Naive thymus-derived CD4-positive, alpha-beta T cell (primary cell): Measurements from ENCODE around the gene ATP8B4. TPM values are rescaled to one million over a fixed set of nuclear protein-coding genes. Genes with fewer than 3 reads are reported as not detected.

Source experiments
- ATAC-seq: fragments of 150-1000 bp; cut with Tn5 transposase; 2 replicates; pipeline ENCODE4 v1.10.0; 2021; ENCODE audit warnings: mild to moderate bottlenecking, moderate library complexity
- CTCF ChIA-PET: fragments of 350-600 bp; sonication (Branson Sonifier 250); formaldehyde crosslinking; loops from one replicate; lab custom pipeline; 2021; ENCODE audit warnings: antibody characterized with exemption; lab: Charles Lee
- POLR2A ChIA-PET: fragments of 350-600 bp; sonication (Branson Sonifier 250); formaldehyde crosslinking; loops from one replicate; lab custom pipeline; 2021; ENCODE audit warnings: antibody characterized with exemption, inconsistent platforms; lab: Charles Lee
- DNase-seq, 9 donors: peaks; one replicate each; pipeline versions ENCODE4 v3.0.0 to v3.0.0-alpha.2; 2020 to 2022; ENCODE audit warnings: mixed read lengths in 1 of 9
- H3K27ac ChIP-seq: one replicate; pipeline ENCODE4 v1.7.0; 2013; ENCODE audit warnings: mild to moderate bottlenecking, low read depth, low read length, moderate library complexity
- H3K27me3 ChIP-seq, 2 donors: one replicate each; pipeline ENCODE4 v1.7.0; 2013; ENCODE audit warnings: low read length in 2 of 2, mild to moderate bottlenecking in 2 of 2, moderate library complexity in 2 of 2; ENCODE audit not compliant: control insufficient read depth in 2 of 2, insufficient read depth in 2 of 2
- H3K36me3 ChIP-seq, 3 experiments: 1 replicate in 2 of 3; 2 replicates in 1 of 3; pipeline ENCODE4 v1.7.0; 2013; ENCODE audit warnings: low read length in 3 of 3, mild to moderate bottlenecking in 3 of 3, moderate library complexity in 1 of 3; ENCODE audit not compliant: insufficient read depth in 3 of 3, control insufficient read depth in 2 of 3
- H3K4me1 ChIP-seq, 2 donors: one replicate each; pipeline ENCODE4 v1.7.0; 2013; ENCODE audit warnings: low read length in 2 of 2, mild to moderate bottlenecking in 2 of 2, moderate library complexity in 1 of 2; ENCODE audit not compliant: control insufficient read depth in 2 of 2, insufficient read depth in 2 of 2
- H3K4me3 ChIP-seq: 2 replicates; pipeline ENCODE4 v1.7.0; 2013; ENCODE audit warnings: mild to moderate bottlenecking, low read length
- H3K9me3 ChIP-seq, 3 experiments: 1 replicate in 2 of 3; 2 replicates in 1 of 3; pipeline ENCODE4 v1.7.0; 2013; ENCODE audit warnings: low read length in 3 of 3; ENCODE audit not compliant: control insufficient read depth in 2 of 3
- H3K27ac Mint-ChIP-seq, 9 donors: one replicate each; pipeline ENCODE4 v1.8.0; 2020 to 2022; ENCODE audit warnings: mixed read lengths in 9 of 9, mild to moderate bottlenecking in 8 of 9, moderate library complexity in 5 of 9, inconsistent platforms in 2 of 9
- H3K27me3 Mint-ChIP-seq, 5 donors: one replicate each; pipeline ENCODE4 v1.8.0; 2021 to 2022; ENCODE audit warnings: mixed read lengths in 5 of 5, mild to moderate bottlenecking in 1 of 5
- H3K36me3 Mint-ChIP-seq, 5 donors: one replicate each; pipeline ENCODE4 v1.8.0; 2020 to 2022; ENCODE audit warnings: mixed read lengths in 5 of 5, mild to moderate bottlenecking in 3 of 5, inconsistent platforms in 1 of 5
- H3K4me1 Mint-ChIP-seq, 7 donors: one replicate each; pipeline ENCODE4 v1.8.0; 2020 to 2022; ENCODE audit warnings: mixed read lengths in 7 of 7, mild to moderate bottlenecking in 3 of 7, inconsistent platforms in 1 of 7
- H3K4me3 Mint-ChIP-seq, 10 donors: one replicate each; pipeline ENCODE4 v1.8.0; 2020 to 2022; ENCODE audit warnings: mild to moderate bottlenecking in 10 of 10, mixed read lengths in 10 of 10, moderate library complexity in 6 of 10, inconsistent platforms in 2 of 10
- H3K9me3 Mint-ChIP-seq, 11 donors: one replicate each; pipeline ENCODE4 v1.8.0; 2020 to 2022; ENCODE audit warnings: mixed read lengths in 11 of 11, mild to moderate bottlenecking in 4 of 11, inconsistent platforms in 1 of 11, moderate library complexity in 1 of 11
- intact Hi-C, 2 donors: fragments of 100-400 bp; cut with micrococcal nuclease; formaldehyde crosslinking; loops; one replicate each; pipeline ENCODE4 v1.15.1; 2023
- polyA plus RNA-seq, 2 donors: library from polyadenylated mRNA; unstranded; fragments of 300-500 nt; fragmentation: Illumina TruSeq; gene quantifications; one replicate each; pipeline ENCODE4 v1.2.3, GENCODE V29; 2021
- total RNA-seq, 6 experiments: library from RNA in 5 of 6; stranded (reverse) in 5 of 6; gene quantifications; 1 replicate in 5 of 6; 2 replicates in 1 of 6; pipeline ENCODE4 v1.2.3 and lab custom pipeline; 2021 to 2026

Gene ATP8B4
- total and polyA plus RNA-seq, 7 experiments from 2014 or later = 0.92 to 24.3 (median 5.0) TPM; not detected in 2

GRCh38 chr15:49987896-49988295, 131.1 kb downstream of the ATP8B4 start:
- intact Hi-C loops = no loop called here
- H3K36me3 Mint-ChIP-seq = peaks cover 0 to 17% (median 0%) of the 10 kb centered on the region in 5 donors
- H3K4me1 Mint-ChIP-seq = no peaks in the 10 kb centered on the region
- no peak overlapping the region for H3K4me3 Mint-ChIP-seq
- POLR2A ChIA-PET = no interaction called here
- DNase-seq (no peak), ATAC-seq (no peak)
- no peaks in the 10 kb centered on the region for H3K4me1 ChIP-seq
- H3K9me3 ChIP-seq = no peaks in the 10 kb centered on the region
- no peak overlapping the region for H3K27ac ChIP-seq
- no peaks in the 10 kb centered on the region for H3K27me3 ChIP-seq
- no peaks in the 10 kb centered on the region for H3K36me3 ChIP-seq
- H3K4me3 ChIP-seq = no peak overlapping the region
- H3K27ac Mint-ChIP-seq = no peak overlapping the region
- CTCF ChIA-PET = no interaction called here
- H3K9me3 Mint-ChIP-seq = peaks cover 0 to 5% (median 0%) of the 10 kb centered on the region in 11 donors
- peaks cover 0 to 16% (median 0%) of the 10 kb centered on the region in 5 donors for H3K27me3 Mint-ChIP-seq

GRCh38 chr15:49987198-49987785, 131.7 kb downstream of the ATP8B4 start:
- Mint-ChIP-seq H3K4me1 (no peaks in the 10 kb centered on the region), H3K27ac (no peak overlapping the region), H3K4me3 (no peak overlapping the region), H3K36me3 (peaks cover 0 to 16% (median 0%) of the 10 kb centered on the region in 5 donors), H3K9me3 (peaks cover 0 to 5% (median 0%) of the 10 kb centered on the region in 11 donors), H3K27me3 (peaks cover 0 to 16% (median 0%) of the 10 kb centered on the region in 5 donors)
- CTCF ChIA-PET = no interaction called here
- POLR2A ChIA-PET = no interaction called here
- no peaks in the 10 kb centered on the region for H3K36me3 ChIP-seq
- H3K27me3 ChIP-seq = no peaks in the 10 kb centered on the region
- H3K4me3 ChIP-seq = no peak overlapping the region
- H3K4me1 ChIP-seq = no peaks in the 10 kb centered on the region
- DNase-seq (no peak), ATAC-seq (no peak)
- no peak overlapping the region for H3K27ac ChIP-seq
- intact Hi-C loops = no loop called here
- no peaks in the 10 kb centered on the region for H3K9me3 ChIP-seq

- intact Hi-C loops = no loop called here
- Histone ChIP-seq H3K4me3 (no peak overlapping the region), H3K36me3 (no peaks in the 10 kb centered on the region), H3K4me1 (no peaks in the 10 kb centered on the region), H3K27ac (no peak overlapping the region), H3K9me3 (no peaks in the 10 kb centered on the region), H3K27me3 (no peaks in the 10 kb centered on the region)
- ATAC-seq = no peak
- H3K9me3 Mint-ChIP-seq = peaks cover 0 to 5% (median 0%) of the 10 kb centered on the region in 11 donors
- no peak overlapping the region for H3K4me3 Mint-ChIP-seq
- DNase-seq = no peak
- no peak overlapping the region for H3K27ac Mint-ChIP-seq
- peaks cover 0 to 10% (median 0%) of the 10 kb centered on the region in 5 donors for H3K36me3 Mint-ChIP-seq
- no peaks in the 10 kb centered on the region for H3K4me1 Mint-ChIP-seq
- H3K27me3 Mint-ChIP-seq = peaks cover 0 to 16% (median 0%) of the 10 kb centered on the region in 5 donors
- POLR2A ChIA-PET = no interaction called here
- CTCF ChIA-PET = no interaction called here
Observed at GRCh38 chr15:49986326-49986725, 132.7 kb downstream of the ATP8B4 start.

- Mint-ChIP-seq H3K4me3 (no peak overlapping the region), H3K27me3 (peaks cover 0 to 18% (median under 1%) of the 10 kb centered on the region in 5 donors), H3K4me1 (no peaks in the 10 kb centered on the region), H3K9me3 (peaks cover 0 to 5% (median 0%) of the 10 kb centered on the region in 11 donors), H3K36me3 (peaks cover 0 to 8% (median 0%) of the 10 kb centered on the region in 5 donors), H3K27ac (no peak overlapping the region)
- ChIA-PET POLR2A (no interaction called here), CTCF (no interaction called here)
- H3K9me3 ChIP-seq = no peaks in the 10 kb centered on the region
- no peak overlapping the region for H3K27ac ChIP-seq
- H3K36me3 ChIP-seq = no peaks in the 10 kb centered on the region
- DNase-seq = no peak
- H3K27me3 ChIP-seq = no peaks in the 10 kb centered on the region
- intact Hi-C loops = no loop called here
- no peaks in the 10 kb centered on the region for H3K4me1 ChIP-seq
- no peak overlapping the region for H3K4me3 ChIP-seq
- no peak for ATAC-seq
Observed at GRCh38 chr15:49985463-49985862, 133.6 kb downstream of the ATP8B4 start.

- Histone ChIP-seq H3K27ac (no peak overlapping the region), H3K4me3 (no peak overlapping the region), H3K36me3 (no peaks in the 10 kb centered on the region), H3K4me1 (no peaks in the 10 kb centered on the region), H3K27me3 (no peaks in the 10 kb centered on the region), H3K9me3 (no peaks in the 10 kb centered on the region)
- ATAC-seq = no peak
- no peak for DNase-seq
- Mint-ChIP-seq H3K4me3 (no peak overlapping the region), H3K27ac (no peak overlapping the region), H3K4me1 (no peaks in the 10 kb centered on the region), H3K9me3 (peaks cover 0 to 5% (median 0%) of the 10 kb centered on the region in 11 donors), H3K36me3 (peaks cover 0 to 2% (median 0%) of the 10 kb centered on the region in 5 donors), H3K27me3 (peaks cover 0 to 22% (median 5%) of the 10 kb centered on the region in 5 donors)
- POLR2A ChIA-PET = no interaction called here
- intact Hi-C loops = no loop called here
- CTCF ChIA-PET = interaction anchor here (0.6 kb wide), 1 partner anchor 37 kb away, joined by 3 read pairs; no protein-coding TSS in a partner anchor
Observed at GRCh38 chr15:49984436-49984835, 134.6 kb downstream of the ATP8B4 start.

- Mint-ChIP-seq H3K36me3 (peaks cover 0 to 2% (median 0%) of the 10 kb centered on the region in 5 donors), H3K27me3 (peaks cover 0 to 15% (median 5%) of the 10 kb centered on the region in 5 donors), H3K4me1 (no peaks in the 10 kb centered on the region), H3K4me3 (no peak overlapping the region), H3K9me3 (peaks cover 0 to 5% (median 0%) of the 10 kb centered on the region in 11 donors), H3K27ac (no peak overlapping the region)
- ChIA-PET POLR2A (no interaction called here), CTCF (no interaction called here)
- DNase-seq (no peak), ATAC-seq (no peak)
- intact Hi-C loops = no loop called here
- H3K9me3 ChIP-seq = no peaks in the 10 kb centered on the region
- H3K27ac ChIP-seq = no peak overlapping the region
- no peaks in the 10 kb centered on the region for H3K27me3 ChIP-seq
- H3K4me3 ChIP-seq = no peak overlapping the region
- no peaks in the 10 kb centered on the region for H3K4me1 ChIP-seq
- no peaks in the 10 kb centered on the region for H3K36me3 ChIP-seq
Observed at GRCh38 chr15:49982584-49982983, 136.4 kb downstream of the ATP8B4 start.
